ENCODE measurements around the gene TTC39C.

Gene TTC39C

DNA sequence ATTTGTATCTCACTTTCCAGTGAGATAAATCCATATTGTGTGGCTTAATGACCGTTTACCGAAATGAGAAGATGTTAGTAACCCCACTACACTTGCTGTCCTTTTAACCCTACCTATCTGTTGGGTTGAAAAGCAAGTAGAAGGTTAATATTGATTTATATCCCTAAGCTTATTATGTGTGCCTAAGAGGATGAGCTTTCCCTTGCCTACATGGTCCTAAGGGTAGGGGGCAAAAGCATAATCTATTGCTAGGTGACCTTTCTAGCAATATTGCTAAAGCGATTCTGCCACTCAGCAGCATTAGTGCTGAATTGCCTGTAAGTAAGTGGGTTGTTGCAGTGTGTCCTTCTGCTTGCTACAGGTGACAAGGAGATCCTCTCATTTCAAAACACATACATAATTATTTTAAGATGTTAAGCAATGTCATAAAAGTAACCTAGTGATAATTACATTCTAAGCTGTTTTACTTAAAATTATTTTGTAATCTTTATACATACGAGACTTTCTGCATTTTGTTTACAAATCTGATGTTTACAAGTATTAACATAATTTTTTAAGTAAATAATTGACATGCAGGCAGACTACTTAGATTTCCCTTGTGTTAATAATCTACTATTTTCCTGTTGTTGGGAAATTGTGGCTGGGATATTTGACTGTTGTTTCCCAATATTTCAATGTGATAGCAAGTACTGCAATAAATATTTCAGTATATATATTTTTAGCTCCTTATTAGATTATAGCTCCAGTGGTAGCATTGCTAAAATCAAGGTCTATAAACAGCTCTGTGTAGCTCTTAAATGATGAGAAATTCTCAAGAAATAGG, 75.2 kb downstream of the TTC39C start:
- DNase-seq, result no peak

DNA sequence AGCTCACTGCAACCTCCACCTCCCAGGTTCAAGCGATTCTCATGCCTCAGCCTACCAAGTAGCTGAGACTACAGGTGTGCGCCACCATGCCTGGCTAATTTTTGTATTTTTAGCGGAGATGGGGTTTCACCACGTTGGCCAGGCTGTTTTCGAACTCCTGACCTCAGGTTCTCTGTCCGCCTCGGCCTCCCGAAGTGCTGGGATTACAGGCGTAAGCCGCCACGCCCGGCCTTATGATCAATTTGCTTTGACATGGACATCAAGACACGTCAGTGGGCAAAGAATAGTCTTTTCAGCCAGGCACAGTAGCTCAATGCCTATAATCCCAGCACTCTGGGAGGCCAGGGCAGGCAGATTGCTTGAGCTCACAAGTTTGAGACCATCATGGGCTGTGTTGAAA, 76.3 kb downstream of the TTC39C start:
- no peak for DNase-seq

DNA sequence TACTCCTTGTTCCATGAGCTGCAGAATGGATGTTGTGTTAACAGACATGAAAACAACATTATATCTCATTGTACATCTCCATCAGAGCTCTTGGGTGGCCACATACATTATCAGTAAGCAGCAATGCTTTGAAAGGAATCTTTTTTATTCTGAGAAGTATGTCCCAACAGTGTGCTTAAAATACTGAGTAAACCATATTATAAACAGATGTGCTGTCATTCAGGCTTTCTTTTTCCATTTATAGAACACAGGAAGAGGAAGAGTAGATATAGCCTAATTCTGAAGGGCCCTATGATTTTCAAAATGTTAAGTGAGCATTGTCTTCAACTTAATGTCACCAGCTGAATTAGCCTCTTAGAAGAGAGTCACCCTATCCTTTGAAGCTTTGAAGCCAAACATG, 80.0 kb downstream of the TTC39C start:
- no peak for DNase-seq

DNA sequence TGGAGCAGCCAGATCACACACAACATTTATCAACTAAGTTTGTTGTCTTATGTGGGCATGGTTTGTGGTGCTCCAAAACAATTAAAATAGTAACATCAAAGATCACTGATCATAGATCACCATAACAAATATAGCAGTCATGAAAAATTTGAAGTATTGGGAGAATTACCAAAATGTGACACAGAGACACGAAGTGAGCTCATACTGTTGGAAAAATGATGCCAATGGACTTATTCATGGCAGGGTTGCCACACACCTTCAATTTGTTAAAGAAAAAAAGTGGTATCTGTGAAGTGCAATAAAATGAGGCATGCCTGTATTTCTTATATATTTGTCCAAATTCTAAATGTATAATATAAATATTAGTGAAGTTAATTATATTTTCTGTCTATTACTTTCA, 81.4 kb downstream of the TTC39C start:
- DNase-seq, result no peak

DNA sequence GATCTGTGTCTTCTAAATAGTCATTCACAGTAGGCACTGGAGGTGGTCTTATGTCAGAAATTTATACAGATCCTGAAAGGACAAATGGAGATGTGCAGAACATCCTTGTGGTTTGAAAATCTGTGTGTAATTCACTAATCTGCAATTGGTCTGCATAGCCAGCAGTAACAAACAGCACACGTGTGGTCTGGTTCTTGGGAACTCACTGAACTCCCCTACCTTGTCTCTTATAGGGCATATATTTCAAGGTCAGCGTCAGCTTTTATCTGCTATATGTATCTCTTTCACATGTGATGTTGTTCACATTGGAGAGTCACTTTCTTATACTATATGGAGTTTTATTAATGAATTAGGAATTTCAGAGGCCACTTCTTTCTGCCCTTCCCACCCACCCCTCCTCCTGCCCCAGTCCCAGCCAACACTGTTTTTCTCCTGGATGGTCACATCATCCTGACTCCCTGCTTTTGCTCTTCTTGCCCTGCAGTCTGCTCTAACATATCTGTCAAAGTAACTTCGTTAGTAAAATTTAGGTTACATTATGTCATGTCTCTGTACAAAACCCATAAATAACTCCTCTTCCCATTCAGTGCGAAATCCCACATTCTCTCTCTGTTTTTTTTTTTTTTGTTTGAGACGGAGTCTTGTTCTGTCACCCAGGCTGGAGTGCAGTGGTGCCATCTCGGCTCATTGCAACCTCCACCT, 88.9 kb downstream of the TTC39C start:
- DNase-seq, result no peak

DNA sequence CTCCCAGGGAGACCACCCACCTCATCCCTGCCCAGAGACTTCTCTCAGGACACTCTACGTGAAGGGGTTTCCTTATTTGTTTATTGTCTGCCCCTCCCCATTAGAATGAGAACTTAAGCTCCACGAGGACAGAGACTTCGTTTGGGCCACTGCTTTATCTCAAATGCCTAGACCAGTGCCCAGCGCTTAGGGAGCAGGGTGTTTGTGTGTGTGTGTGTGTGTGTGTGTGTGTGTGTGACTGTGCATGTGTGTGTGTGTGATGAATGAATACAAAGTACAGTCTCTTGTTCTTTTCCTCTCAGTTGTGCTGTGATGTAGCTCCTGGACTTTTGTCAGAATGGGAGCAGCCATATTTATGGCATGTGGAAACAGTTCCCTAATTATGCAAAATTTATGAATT, 89.9 kb downstream of the TTC39C start:
- DNase-seq, result no peak

DNA sequence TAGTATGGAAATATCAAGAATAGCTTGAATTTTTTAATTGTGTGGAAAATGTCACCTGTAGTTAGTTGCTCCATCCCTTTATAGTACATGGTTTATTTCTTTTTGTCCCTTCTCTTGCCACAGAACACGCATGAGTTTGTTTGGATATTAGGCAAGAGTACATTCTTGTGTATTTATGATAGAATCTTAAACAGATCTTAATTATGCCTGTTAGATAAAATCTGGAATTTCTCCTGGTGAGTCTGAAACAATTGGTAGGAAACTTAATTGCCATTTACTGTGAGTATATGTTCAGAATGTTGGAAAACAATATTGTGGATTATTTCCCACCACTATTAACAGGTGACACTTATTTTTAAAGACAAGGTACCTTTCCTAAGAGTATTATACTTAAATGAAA, 94.1 kb downstream of the TTC39C start:
- no peak for DNase-seq

DNA sequence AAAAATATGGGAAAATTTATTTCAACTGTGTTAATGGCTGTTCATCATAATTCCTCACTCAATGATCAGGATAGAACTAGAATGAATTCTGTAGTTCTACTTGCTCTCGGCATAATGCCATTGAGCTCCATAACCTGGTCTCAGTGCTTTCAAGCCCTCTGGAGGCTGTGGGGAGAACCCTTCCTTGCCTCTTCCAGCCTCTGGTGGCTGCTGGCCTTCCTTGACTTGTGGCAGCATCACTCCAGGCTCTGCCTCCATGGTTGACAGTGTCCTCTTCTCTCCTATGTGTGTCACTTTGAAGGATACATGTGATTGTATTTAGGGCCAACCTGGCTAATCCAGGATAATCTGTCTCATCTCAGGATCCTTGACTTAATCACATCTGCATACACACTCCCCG, 97.4 kb downstream of the TTC39C start:
- DNase-seq, result no peak

DNA sequence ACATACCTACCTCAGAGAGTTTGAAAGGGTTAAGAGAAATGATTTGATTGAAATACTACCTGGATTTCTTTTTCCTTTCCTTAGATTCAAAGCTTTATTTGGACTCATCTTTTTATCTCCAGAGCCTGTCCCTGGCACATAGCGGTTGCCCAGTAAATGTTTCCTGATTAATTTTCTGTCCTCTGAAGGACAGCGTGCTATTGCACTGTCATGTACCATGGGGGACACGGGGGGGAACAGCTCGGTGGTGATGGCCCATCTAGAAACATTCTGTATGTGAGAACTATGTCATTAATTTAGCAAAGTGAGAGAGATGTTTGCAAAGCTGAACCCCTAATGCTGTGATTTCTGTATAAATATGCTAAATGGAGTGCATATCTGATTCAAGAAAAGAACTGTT, 97.9 kb downstream of the TTC39C start:
- no peak for DNase-seq

DNA sequence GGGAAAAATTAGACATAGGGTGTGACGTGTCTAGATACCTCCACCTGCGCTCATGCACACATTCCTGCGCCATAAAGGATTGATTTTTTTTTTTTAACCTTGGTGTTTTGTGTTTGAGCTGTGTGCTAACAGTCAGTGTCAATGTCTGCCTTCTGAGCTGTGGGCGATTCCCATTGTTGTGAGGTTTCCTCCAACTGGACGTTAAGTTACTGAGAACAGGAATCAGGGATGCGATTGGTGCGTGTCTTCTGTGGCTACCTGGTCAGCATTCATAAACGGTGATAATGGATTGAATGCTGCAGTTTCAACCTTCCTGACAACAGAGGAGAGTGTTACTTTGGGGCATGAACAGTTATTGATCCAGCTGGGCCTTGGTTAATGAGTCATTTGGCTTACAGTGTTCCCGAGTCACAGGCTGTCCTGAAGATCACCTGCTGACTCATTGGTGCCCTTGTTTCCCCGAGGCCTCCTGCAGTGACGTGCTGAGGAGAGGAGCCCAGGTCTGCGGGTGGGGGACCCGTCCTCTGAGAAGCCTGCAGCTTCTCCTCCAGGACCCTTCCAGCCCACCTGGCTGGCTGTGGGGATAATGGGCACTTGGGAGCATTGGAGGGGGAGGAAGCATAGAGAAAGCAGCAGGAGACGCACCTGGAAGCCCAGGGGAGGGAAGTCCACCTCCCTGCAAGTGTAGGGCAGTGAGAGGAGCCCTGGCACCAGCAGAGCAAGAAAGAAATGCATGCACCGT, 98.5 kb downstream of the TTC39C start:
- DNase-seq, result no peak

DNA sequence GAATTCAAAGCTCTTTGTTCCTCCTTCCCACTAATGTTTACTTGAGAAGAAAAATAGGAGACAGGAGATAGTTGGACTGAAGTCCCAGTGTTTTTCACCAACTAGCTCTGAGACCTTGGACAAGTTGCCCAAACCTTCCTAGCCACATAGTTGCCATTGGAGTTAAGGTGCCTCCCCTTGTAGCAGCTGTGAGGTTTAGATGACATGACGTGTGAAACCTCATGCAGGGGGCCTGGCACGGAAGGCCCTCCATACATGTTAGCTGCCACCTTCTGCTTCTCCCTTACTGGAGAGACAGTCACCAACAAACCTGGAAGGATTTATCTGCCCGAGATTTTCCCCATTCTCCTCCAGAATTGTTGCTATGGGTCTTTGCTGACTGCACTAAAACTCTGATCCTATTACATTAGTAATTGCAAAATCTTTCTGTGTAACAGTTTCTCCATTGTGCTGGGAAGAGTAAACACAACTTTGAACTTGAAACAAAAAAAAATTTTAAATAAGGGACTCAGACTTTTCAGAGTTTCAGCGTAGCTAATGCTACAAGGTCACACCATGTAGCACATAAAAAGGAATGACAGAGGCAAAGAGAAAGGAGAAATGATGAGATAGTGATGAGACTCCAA, 100.5 kb downstream of the TTC39C start:
- DNase-seq, result no peak

DNA sequence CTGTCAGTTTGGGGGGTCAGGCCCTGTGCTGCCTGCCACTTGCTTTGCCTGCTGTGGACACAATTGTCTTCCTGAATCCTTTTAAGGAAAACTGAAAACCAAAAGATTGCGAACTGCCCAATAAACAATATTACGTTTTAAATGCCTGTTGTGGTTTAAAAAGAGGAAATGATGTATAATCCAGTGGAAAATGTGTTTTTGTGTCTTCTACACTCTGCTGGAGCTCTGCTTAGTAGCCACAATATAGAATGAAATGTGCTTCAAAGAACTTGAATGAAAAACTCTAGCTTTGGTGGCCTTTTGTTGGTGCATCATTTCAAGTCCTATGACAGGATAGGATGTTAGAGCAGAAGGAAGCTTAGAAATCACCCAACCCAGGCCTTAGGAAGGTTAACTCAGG, 101.1 kb downstream of the TTC39C start:
- DNase-seq, result no peak

DNA sequence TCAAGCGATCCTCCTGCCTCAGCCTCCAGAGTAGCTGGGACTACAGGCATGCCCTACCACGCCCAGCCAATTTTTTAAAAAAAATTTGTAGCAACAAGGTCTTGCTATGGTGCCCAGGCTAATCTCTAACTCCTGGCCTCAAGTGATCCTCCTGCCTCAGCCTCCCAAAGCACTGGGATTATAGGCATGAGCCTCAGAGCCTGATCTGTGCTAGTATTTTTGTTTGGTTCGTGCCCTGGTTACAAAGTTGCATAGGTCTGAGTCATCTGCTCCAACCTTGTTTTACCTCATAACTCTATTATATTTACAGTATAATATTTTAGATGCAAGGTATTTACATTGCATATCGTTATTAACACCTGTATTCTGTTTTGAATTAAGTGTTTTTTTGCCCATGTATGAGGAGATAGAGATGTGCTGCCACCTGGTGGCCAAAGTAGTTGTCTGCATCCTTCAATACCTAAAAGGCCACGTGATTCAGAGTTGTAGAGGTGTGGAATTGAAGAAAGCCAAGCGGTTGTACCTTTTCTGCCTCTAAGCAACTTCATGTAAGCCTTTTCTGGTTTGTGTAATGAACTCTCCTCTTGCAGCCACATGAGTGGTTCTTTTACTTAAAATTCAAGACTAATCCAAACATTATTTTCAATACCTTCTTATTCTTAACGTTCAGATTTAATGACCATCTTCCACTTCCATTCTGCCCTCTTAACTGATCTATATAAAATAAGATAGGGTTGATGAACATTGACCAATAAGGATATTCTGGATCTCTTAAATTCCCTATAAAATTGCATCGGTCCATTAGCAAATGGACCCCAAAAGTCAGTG, 104.4 kb downstream of the TTC39C start:
- DNase-seq, result peak; percentile 68

DNA sequence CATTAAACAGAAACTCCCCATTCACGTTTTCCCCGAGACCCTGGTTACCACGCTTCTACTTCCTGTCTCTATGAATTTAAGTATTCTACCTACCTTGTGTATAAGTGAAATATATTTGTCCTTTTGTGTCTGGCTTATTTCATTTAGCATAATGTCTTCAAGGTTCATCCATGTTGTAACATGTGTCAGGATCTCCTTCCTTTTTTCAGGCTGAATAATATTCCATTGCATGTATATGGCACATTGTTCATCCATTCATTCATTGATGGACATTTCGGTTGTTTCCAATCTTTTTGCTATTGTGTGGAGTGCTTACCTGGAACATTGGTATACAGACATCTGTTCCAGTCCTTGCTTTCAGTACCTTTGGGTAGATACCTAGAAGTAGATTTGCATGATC, 106.1 kb downstream of the TTC39C start:
- DNase-seq, result no peak

DNA sequence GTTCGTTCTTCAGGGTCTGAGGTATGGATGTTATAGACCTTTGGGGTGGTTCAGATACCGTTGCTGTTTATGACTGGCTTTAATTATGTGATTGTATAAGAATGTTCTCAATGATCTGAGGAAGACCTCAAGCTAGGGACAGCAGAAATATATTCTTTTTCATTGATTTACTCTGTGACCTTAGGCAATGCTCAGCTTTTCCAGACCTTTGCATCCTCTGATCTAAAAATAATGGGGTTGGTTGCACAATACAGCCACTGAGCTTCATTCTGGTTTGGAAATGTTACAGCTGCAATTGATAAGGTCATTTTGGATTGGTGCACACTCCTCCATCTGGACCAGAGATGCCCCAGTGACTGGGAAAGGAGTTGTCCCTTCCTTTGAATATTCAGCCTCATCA, 107.1 kb downstream of the TTC39C start:
- no peak for DNase-seq

DNA sequence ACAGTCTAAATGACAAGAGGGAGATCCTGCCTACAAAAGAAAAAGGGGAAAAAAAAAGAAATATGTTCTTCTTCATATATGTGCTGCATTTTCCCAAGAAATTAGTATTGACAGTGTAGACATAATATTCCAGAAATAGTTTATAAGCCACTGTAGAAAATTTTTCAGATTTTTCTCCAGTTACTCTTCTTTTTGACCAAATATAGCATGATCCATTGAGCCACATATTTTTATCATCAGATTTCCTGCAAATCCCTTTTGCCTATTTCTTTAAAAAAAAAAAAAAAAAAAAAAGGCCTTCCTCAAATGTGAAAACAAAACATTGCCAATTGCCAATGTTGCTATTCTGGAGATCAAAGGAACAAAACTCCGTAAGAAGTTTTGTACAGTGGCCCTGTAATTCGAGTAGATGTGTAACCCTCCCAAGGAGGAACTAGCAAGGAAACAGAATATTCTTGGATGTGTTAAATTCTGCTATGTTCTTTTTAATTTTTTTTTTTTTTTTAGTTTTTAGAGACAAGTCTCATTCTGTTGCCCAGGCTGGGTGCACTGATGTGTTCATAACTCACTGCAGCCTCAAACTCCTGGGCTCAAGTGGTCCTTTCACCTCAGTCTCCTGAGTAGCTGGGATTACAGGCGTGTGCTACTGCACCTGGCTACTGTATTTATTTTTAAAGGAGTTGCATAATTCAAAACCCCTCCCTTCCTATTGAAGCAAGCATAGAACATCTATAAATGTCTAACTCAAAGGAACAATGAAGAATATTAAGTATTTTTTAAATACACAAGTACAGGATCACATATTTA, 111.8 kb downstream of the TTC39C start:
- no peak for DNase-seq

DNA sequence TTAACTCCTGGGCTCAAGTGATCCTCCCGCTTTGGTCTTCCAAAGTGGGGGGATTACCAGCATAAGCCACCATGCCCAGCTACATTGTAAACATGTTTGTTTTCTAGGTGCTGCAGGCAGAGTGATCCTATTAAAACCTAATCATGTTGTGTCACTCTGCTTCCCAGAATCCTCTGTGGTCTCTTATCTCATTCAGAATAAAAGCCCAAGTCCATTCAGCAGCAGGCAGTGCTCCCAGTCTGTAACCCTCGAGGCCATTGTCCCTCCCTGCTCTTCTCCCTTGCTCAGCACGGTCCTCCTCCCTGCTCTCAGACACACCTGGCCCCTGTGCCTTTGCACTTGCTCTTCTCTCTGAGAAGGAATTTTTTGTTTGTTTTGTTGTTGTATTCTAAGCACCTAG, 113.2 kb downstream of the TTC39C start:
- DNase-seq, result no peak

DNA sequence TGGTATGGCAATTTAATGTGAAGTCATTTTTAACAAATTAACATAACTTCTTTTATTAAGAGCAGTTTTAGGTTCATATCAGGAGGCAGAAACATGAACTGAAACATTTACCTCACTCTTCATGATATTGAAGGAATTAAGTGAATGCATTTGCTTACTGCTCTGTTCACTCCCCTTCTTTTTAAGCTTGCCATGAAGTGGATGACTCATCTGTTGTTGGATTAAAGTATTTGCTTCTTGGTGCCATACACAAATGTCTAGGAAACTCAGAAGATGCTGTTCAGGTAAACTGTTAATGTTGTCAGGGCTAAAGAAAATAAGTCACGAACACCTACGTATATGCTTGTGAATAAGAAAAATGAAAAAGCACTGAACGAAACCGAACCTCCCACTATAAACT, 114.1 kb downstream of the TTC39C start:
- DNase-seq, result no peak

DNA sequence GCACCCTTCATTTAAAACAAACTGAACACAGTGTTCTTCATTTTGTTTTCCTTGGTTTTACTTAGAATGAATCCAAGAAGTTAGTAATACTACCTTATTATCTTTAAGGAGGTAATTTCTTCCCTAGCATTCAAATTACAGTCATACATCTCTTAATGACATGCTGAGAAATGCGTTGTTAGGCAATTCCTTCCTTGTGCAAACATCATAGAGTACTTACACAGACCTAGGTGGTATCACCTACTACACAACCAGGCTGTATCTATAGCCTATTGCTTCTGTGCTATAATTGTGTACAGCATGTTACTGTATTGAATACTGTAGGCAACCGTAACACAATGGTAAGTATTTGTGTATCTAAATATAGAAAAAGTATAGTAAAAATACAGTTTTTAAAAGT, 115.9 kb downstream of the TTC39C start:
- DNase-seq, result no peak

DNA sequence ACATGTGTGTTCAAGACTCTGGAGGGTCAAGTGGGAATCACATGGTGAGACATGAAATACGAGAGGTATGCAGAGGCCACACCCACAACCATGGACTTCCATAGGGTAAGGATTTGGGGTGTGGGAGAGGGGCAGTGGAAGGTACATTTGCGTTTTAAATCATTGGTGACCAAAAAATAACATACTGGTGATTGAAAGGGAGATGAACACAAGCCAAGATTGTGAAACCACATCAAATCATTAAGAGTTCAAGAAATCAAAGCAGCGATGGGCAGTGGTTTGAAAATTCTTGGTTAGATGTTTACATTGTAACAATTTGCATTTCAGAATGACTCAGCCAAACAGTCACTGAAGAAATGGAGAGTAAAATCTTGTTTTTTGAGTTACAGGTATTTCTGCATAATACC, 122.4 kb downstream of the TTC39C start:
- DNase-seq, result no peak

DNA sequence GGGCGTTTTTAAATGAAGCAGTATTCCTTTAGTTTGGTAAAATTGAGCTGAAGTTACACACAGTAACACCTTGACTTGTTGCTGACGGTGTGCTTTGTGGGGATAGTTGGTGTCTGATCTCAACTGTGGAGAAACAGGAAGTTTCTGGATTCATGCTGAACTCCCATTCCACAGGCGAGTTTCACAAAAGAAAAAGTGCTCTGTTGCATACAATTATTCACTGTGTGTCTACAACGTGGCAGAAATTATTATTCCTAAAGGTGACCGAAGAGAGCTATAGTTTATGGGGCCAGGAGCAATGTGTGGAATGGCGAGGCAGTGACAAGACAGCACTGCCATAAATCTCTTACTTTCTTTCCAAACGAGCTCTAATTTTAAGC, 123.8 kb downstream of the TTC39C start:
- no peak for DNase-seq
